GM15510 (cell line): ENCODE results near the gene GAD1.

Experiments
- POLR2A ChIP-seq: IDR thresholded peaks from 3 replicates; pipeline ENCODE4 v1.6.1; 2011; ENCODE audit warnings: borderline replicate concordance; ENCODE audit not compliant: insufficient read length; ENCODE audit errors: extremely low read depth

Gene GAD1

DNA sequence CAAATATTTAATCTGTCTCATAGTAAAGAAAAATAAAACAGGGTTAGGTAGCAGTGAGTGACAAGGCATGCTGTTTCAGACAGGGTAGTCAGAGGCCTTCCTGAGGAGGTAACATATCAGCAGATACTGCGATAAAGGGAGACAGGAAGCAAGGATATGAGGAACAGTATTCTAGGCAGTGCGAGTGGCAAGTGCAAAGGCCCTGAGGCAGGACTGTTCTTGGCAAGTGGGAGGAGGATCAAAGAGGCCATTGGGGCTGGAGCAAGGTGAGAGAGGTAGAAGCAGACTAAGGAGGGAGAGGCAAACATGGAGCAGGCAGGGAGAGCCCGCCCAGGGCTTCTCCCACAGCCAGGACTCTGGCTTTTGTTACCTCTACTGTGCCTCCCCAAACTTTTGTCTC, 33.6 kb downstream of the GAD1 start:
- TF ChIP-seq POLR2A = no peak

DNA sequence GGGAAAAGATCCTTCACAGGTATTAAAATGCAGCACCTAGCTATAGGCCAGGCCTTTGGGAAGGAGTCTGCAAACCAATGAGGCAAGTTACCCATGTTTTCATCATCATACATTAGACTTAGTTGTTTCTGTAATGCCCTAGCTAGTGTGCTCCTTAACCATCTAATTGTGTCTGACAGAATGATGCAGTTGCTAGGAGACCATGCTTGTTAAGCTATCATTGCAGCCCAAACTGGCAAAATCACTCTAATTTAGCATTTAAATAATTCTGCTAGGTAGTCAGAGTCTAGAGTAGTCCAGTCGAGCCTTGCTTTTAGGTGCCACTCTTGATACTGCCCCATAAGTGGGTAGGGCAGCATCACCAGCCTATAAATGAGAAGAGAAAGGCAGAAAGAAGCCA, 34.9 kb downstream of the GAD1 start:
- TF ChIP-seq POLR2A = no peak

DNA sequence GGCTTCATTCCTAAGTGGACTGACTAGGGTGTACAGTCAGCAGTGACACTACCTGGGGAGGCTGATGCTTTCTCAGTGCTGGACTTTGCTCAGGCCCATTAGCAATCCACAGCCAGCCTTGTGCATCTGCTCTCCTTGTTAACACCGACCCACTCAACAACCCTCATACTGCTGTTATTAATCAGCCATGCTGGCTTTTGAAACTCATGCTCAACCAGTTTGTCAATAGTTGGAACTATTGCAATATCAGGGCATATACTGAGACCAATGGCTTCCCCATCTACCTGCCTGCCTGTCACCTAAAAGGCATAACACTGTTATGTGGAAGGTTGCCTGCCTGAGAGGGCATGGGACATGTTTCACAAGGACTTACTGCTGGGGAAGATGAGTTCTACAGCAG, 39.4 kb downstream of the GAD1 start:
- TF ChIP-seq POLR2A = no peak

DNA sequence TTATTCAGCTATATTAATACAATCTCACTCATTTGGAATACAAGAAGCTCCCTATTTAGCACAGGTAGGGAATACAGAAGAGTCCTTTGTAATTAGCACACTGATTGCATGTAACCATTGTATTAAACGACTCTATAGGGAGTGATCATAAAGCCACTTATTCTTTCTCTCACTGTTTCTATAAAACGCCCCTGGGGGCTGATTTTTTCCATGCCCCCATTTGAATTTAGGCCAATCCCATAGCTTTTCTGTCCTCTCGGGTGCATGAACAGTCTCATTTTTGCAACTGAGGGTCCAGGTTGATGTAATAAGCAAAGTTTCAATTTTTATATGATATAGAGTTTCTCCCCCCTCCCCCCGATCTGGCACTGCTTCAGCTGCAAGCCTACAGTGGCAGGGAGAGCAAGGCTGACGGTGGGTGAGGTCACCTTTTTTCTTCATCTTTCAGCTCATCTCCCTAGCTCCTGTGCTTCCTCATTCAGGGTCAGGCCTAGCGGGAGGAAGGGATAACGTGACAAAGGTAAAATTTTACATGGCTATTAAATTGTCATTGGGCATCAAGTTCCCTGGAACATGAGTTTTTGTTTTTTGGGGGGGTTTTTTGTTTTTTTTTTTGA, 45.7 kb downstream of the GAD1 start:
- no peak for TF ChIP-seq POLR2A

DNA sequence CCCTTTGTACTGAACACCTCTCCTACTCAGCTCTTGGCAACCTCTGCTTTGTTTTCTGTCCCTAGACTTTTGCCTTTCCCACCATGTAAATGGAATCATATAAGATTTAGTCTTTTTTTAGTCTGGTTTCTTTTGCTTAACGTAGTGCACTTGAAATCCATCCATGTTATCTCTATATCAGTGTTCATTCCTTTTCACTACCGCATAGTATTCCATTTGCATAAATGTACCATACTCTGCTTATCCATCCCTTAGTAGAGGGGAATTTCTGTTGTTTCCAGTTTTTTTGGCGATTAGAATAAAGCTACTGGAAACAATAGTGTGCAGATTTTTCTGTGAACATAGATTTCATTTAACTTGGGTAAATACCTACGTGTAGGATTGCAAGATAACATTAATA, 46.4 kb downstream of the GAD1 start:
- TF ChIP-seq POLR2A = no peak

DNA sequence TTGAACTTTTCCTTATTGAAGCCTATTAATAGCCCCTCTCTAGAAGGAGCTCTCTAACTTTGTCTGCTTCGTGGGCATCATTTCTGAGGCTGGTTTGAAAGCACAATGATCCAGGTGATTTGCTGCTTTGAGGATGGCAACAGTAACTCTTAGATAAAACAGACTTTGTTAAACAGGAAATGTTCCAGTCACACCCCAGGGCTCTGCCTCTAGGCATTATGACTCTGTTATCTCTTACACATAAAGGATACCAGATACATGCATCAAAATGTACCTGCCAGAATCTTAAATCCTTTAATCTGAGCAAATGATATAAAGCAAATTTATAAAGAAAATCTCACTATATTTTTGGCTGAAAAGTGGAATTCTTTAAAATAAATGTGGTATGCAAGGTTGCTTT, 52.3 kb downstream of the GAD1 start:
- TF ChIP-seq POLR2A = no peak

DNA sequence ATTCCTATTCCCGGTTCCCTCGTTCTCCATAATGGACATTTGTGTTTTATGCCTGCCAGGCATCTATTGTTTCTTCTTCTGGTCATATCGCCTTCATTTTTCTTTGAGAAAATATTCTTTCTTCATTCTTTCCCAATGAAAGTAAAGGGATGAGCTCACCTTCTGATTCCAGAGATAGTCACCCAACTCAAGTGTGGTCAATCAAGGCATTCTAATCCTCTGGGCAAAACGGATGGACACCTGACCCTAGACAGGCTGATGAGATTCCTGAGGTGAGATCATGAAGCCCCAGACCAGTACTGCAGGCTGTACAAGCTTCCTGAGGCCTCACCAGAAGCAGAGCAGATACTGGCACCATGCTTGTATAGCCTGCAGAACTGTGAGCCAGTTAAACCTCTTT, 52.8 kb downstream of the GAD1 start:
- no peak for TF ChIP-seq POLR2A

DNA sequence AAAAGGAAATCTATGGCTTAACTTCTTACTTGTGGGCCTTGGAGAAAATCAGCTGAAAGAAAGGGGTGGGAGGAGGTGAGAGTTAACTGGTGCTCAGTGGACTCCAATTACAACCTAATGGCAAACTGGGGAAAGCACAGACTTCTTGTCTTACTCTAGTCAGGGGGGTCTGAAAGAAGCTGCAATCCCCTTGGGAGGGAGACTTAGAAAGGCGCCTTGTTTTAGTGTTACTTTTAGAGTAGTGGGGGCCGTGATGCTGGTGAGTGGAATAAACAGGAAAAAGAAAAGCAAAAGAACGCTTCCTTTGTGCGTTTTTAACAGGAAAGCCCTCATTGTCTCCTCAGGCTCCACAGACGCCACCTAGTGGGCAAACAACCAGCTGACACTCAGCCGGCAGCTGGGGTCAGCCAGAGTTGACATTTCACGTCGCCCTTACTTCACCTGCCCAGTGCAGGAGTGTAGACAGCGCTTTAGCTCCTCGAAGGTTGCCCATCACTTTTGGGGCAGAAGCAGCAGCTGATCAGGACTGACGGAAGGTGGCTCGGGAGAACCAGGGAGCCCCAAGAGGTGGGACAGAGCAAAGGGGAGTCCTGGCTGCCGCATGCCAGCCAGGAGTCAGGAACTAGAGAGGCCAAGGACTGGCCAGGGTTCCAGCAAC, 56.5 kb downstream of the GAD1 start:
- TF ChIP-seq POLR2A = no peak

DNA sequence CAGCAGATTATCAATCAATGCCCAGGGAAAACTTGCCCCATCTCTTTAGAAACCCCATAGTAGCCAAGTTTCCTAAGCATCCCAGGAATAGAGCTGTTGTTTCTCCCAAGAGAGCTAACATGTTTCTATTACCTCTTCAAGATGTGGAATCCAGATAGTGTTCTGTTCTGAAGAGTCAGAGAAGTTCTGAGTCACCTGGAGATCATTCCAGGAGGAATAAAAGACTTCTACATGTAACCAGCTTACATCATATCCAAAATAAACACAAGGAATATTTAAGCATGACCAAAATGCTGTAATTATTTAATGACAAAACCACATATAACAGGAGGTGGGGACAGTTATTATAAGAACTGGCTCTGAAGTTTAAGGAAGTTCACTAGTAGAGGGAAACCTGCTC, 61.4 kb downstream of the GAD1 start:
- TF ChIP-seq POLR2A = no peak

DNA sequence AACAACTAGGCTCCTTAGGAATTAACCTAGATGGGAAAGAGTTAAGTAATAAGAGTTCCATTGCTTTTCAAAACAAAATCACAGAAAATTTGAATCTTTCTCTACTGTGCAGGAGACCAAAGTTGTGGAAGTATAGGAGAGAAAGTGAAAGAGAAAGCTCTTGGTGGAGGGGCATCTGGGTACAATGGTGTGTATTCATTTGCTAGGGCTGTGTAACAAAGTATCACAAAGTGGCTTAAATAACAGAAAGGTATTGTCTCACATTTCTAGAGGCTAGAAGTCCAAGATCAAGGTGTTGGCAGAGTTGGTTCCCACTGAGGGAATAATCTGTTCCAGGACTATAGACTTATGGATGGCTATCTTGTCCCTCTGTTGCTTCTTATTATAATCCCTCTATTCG, 61.8 kb downstream of the GAD1 start:
- TF ChIP-seq POLR2A = no peak

DNA sequence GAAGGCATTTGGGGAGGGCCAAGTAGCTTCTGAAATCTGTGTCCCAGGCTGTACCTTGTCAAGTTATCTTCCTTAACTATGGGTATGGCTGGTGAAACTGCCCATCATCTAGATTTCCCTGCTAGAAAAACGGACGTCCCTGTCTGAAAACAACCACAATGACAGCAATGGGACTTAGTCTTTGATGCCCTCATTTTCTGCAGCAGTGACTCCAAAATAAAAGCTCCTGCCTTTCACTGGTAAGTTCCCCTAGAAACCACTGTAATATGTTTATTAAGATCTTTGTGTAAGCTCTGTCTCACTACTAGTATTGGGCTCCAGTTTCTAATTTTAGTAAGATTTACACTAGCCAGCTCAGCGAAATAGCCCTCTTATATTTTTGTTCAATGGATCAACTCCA, 65.2 kb downstream of the GAD1 start:
- no peak for TF ChIP-seq POLR2A

DNA sequence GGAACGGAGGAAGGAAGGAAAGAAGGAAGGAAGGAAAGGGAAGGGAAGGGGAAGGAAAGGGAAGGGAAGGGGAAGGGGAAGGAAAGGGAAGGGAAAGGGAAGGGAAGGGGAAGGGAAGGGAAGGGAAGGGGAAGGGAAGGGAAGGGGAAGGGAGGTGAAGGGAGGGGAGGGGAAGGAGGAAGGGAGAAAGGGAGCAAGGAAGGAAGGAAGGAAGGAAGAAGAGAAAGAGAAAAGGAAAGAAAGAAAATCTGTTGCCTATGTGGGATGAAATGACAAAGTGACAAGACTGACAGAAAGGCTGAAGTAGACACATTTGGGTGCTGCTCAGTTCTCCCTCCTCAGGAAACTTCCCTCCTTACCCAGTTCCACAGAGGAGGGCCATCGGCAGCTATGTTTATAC, 66.1 kb downstream of the GAD1 start:
- no peak for TF ChIP-seq POLR2A

DNA sequence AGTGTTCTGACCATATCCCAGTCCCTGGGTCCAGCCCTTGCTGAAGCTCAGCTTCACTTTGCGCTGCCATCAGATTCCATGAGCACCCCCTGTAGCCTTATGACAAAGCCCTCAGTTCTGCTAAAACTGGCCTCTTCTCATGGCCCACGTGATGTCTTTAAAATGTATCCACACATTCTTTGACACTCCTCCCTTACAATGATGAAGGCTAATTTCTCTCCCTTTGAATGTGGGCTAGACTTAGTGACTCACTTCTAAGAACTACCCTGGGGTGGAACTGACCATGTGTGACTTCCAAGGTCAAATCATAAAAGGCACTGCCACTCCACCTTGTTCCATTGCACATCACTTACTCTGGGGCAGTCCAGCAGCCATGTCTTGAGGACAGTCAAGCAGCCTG, 67.0 kb downstream of the GAD1 start:
- TF ChIP-seq POLR2A = no peak

DNA sequence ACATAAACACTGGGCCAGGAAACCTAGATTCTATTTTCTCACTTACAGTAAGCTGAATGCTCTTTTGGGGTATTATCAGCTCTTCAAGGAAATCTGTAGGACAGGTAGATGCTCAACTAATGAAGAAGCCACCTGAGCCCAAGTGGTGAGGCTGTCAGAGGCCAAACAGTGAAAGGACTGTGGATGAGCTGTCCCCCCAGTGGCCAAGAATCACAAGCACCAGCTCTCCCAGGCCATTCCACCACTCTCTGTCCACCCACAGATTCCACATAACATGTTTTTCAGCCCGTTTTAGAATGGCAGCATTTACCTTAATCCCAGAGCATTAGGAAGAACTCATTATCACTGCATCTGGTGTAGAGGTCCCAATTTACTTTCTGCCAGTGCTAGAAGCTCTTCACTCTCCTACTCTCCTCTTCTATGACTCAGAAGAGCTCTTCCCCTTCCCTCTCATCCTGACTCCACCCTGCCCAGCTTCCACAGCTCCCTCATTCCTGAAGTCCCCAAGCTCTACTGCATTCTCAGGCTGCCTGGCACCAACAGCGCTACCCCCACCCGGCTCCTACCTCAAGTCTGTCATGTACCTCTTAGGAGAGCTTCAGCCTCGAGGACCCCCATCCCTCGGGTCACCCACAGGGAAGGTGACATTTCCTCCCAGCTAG, 68.6 kb downstream of the GAD1 start:
- TF ChIP-seq POLR2A = no peak

DNA sequence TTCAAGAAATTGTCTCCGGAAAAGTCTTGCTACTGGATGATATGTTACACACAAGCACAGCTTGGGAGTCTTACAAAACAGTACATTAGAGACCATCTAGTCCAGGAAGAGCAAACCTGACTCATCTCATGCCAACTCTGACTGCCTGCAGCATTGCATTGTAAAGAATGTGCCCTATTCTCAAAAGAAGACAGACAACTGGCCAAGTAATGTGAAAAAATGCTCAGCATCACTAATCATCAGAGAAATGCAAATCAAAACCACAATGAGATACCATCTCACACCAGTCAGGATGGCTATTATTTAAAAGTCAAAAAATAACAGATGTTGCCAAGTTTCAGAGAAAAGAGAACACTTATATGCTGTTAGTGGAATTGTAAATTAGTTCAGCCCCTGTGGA, 69.7 kb downstream of the GAD1 start:
- TF ChIP-seq POLR2A = no peak

DNA sequence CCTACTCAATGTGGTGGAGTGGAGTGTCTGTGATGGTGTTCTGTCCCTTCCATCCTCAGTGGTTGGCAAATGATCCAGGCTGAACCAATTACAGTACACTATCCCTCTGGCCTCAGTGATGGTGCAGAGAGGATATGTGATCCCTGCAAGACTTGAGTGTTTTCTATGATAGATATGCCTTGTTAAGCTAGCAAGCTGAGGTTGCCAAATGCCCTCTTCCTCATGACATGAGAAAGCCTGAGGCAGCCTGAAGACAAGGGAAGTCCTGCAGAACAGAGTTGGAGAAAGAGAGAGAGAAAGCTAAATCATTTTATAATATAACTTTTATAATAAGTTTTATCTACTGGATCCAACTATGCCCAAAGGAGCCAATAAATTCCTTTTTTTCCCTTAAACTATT, 70.8 kb downstream of the GAD1 start:
- no peak for TF ChIP-seq POLR2A
